IPS-18c (cell line): ENCODE results near the gene TNNC2.
"Not testable (repeated sequence)": the region's sequence is repeated elsewhere in the genome, so short reads cannot be mapped to it uniquely, and the experiment has no call there.

ENCODE experiments used
- H3K4me3 ChIP-seq: 2 replicates; pipeline ENCODE4 v1.7.0; 2013; ENCODE audit warnings: low read depth, mild to moderate bottlenecking, low read length, moderate library complexity; ENCODE audit not compliant: insufficient read depth
- H3K9me3 ChIP-seq: one replicate; pipeline ENCODE4 v1.6.1; 2013; ENCODE audit warnings: mild to moderate bottlenecking, low read length, moderate library complexity; ENCODE audit not compliant: control insufficient read depth, insufficient read depth

TNNC2 gene

GRCh38 chr20:45833030-45833882 lies 6.1 kb upstream of the TNNC2 start, which contains the start of gene SNX21:
Gene SNX21, plus strand, starts transcription at chr20:45833799. Its CDS starts 121 bp downstream, at chr20:45833920.
- H3K4me3 ChIP-seq = peak within 1 kb of the TSS; percentile 81
- H3K9me3 ChIP-seq = no peaks in the 10 kb centered on the region

GRCh38 chr20:45832619-45833018 lies 5.5 kb upstream of the TNNC2 start:
- Histone ChIP-seq H3K9me3 (no peaks in the 10 kb centered on the region), H3K4me3 (no peak overlapping the region)

GRCh38 chr20:45829673-45830106 lies 2.6 kb upstream of the TNNC2 start:
- not testable (repeated sequence) for H3K4me3 ChIP-seq, H3K9me3 ChIP-seq

- Histone ChIP-seq H3K4me3 (no peak overlapping the region), H3K9me3 (no peaks in the 10 kb centered on the region)
These were observed 1.5 kb upstream of the TNNC2 start for GRCh38 chr20:45828589-45828988.

DNA sequence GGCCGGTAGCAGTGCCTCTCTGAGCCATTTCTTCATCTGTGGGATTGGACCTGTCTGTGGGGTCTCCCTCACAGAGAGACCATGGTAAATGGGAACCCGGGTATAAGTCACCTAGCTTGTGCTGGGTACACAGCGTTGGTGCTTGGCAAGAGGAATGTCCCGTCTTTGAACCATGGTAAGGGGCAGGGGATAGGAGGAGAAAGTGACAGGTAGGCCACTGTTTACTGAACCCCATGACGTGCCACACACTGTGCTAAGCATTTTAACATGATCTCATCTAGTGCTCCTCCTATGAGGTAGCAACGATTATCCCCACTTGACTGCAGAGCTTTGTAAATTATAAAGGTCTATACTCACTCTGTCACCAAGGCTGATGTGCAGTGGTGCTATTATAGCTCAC lies 600 bp upstream of the TNNC2 start:
- no peaks in the 10 kb centered on the region for H3K9me3 ChIP-seq
- H3K4me3 ChIP-seq = no peak overlapping the region

- H3K4me3 ChIP-seq = no peak overlapping the region
- no peaks in the 10 kb centered on the region for H3K9me3 ChIP-seq
These were observed 612 bp downstream of the TNNC2 start for GRCh38 chr20:45826381-45827019.

DNA sequence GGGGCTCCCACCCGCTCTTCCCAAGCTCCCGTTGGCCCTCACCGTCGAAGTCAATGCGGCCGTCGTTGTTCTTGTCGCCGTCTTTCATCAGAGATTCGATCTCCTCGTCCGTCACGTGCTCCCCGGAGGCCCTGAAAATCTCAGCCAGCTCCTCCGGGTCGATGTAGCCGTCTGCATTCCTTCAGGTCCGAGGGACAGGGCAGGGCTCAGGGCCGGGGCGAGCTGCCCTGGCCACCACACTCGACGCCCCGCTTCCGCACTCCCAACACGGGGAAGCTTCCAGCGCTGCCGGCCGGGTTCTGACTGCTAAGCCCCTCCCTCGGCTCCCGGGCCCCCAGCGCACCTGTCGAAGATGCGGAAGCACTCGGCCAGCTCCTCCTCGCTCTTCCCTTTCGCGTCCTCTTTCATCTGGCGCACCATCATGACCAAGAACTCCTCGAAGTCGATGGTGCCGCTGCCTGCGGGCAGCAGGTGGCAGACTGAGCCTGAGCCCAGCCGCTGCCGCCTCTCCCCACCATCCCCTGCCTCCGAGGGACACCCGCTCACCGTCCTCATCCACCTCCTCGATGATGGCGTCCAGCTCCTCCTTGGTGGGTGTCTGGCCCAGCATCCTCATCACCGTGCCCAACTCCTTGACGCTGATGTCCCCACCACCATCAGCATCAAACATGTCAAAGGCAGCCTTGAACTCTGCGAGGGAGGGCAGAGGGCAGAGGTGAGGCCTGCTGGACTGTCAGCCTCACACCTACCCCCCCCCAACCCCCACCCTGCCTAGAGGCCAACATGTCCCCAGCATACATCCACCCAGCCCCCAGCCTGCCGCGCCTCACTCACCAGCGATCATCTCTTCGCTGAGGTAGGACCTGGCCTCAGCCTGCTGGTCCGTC lies 2.9 kb downstream of the TNNC2 start:
- peak overlapping the region; percentile 24; the same call in 1 of the 2 replicates for H3K4me3 ChIP-seq
- no peaks in the 10 kb centered on the region for H3K9me3 ChIP-seq

- Histone ChIP-seq H3K4me3 (peak overlapping the region; percentile 20; the same call in 1 of the 2 replicates), H3K9me3 (no peaks in the 10 kb centered on the region)
These were observed 4.3 kb downstream of the TNNC2 start for GRCh38 chr20:45822857-45823256.

DNA sequence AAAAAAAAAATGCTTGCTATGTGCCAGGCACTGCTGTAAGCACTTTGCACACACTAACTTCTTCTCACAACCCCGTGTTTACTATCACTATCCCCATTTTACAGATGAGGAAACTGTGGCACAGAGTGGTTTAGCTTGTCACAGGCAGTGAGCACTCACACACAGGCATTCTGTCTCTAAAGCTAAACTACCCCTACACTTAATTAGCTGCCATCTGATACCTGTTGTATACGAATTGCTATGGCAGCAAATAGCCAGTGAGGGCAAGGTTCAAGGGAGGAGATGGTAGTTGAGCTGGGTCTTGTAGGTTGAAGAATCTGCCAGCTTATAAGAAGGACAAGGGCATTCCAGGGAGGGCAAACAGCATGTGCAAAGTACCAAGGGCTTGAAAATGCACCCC lies 5.2 kb downstream of the TNNC2 start:
- Histone ChIP-seq H3K9me3 (no peaks in the 10 kb centered on the region), H3K4me3 (no peak overlapping the region)

DNA sequence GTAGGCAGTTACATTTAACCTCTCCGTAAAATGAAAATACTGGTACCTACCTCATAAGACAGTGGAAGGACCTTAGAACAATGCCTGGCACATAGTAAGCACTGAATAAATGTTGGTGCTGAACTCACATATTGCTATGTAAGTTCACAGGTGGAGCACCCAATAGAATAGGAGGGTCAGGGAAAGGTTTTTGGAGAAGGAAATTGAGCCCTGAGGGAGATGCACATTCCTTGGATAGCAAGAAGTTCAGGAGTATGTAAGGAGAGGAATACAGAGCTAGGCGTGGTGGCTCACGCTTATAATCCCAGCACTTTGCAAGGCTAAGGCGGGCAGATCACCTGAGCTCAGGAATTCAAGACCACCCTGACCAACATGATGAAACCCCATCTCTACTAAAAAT lies 7.6 kb downstream of the TNNC2 start:
- Histone ChIP-seq H3K4me3 (no peak overlapping the region), H3K9me3 (no peaks in the 10 kb centered on the region)

- no peak overlapping the region for H3K4me3 ChIP-seq
- no peaks in the 10 kb centered on the region for H3K9me3 ChIP-seq
These were observed 8.9 kb downstream of the TNNC2 start for GRCh38 chr20:45818239-45818638.

DNA sequence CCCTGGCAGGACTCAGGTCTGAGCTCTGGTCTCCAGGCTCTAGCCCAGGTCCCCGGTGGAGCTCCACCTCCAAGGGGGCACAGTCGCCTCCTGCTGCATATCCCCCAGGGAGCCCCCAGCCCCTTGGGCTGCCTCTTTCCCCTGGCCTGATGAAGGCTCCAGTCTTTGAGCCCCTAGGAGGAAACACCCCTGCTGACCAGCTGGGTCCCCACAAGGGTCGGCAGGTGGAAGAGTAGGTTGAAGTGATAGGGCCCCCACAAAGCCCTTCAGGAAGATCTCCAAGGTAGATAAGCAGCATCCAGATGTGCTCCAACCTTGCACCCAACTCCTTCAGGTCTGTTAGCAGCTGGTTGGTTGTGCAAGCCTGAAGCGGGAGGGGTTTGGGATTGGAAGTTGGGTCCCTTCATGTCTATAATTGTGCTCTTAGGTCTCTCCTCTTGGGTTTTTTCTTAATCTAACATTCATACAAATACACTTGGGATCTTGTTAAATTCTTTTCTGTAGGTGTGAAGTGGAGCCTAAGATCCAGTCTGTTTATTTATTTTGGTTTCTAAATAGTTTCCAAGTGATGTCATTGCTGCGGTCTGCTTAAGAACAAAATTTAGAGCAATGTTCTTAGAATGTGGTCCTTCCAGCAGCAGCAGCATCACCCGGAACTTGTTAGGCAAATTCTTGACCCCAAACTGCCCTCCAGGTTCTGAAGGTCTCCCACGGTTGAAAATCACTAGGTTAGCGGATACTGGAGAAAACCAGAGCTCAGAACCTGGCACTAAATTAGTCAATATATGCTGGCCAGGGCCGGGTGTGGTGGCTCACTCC lies 9.5 kb downstream of the TNNC2 start:
- Histone ChIP-seq H3K9me3 (no peaks in the 10 kb centered on the region), H3K4me3 (no peak overlapping the region)

GRCh38 chr20:45816951-45817350 lies 10.2 kb downstream of the TNNC2 start:
- Histone ChIP-seq H3K4me3 (no peak overlapping the region), H3K9me3 (no peaks in the 10 kb centered on the region)

GRCh38 chr20:45814314-45814713 lies 12.8 kb downstream of the TNNC2 start:
- Histone ChIP-seq H3K4me3 (no peak overlapping the region), H3K9me3 (no peaks in the 10 kb centered on the region)

DNA sequence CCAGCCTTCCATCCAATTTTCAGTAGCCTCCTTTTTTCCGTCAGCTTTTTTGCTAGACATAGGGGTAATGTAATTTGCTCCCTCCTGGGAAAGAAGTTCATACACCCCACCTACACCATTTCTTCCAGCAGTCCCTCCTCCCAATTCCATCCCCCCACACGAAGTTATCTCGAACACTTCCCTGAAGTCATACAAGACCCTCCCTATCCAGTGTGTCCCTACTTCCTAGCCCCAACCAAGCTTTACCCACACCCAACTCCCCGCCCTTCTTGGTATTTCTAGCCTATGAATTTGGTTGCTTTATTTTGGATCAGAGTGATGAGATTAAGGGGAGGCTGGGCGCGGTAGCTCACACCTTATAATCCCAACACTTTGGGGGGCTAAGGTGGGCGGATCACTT lies 13.6 kb downstream of the TNNC2 start:
- peak overlapping the region; percentile 98 for H3K4me3 ChIP-seq
- H3K9me3 ChIP-seq = no peaks in the 10 kb centered on the region

DNA sequence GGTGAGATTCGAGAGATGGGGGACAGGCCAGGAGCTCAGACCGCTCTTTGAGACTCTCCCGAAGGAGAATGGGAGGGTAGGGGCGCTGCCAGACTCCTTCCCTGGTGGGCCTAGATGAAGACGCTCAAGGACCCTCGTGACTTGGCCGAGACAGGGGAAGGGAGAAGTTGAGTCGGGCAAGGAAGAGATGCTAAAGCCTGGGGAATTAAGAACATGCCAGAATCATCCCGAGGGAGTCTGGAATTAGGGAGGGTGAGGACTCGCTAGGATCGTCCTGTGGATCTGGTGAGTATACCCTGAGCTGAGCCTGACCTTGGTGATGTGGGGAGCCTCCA lies 14.1 kb downstream of the TNNC2 start:
- peak overlapping the region; percentile 98 for H3K4me3 ChIP-seq
- no peaks in the 10 kb centered on the region for H3K9me3 ChIP-seq
